Aorta (tissue), 5 donors: ENCODE measurements around the gene GPBP1. TPM values are rescaled to one million over a fixed set of nuclear protein-coding genes. Genes with fewer than 3 reads are reported as not detected.

Experiments
- ATAC-seq: fragments of 200-7000 bp; cut with Tn5 transposase; one replicate; pipeline ENCODE4 v1.9.1; 2022; ENCODE audit warnings: moderate library complexity; ENCODE audit not compliant: low FRiP score
- DNase-seq, 2 donors: peaks; one replicate each; pipeline ENCODE4 v3.0.0-alpha.2; 2020
- H3K27ac ChIP-seq, 2 donors: one replicate each; pipeline ENCODE4 v1.5.1; 2013; ENCODE audit warnings: low read length in 2 of 2, mild to moderate bottlenecking in 2 of 2, moderate library complexity in 2 of 2, control low read depth in 1 of 2, inconsistent platforms in 1 of 2, low read depth in 1 of 2
- H3K27me3 ChIP-seq, 2 donors: one replicate each; pipeline ENCODE4 v1.6.1; 2013; ENCODE audit warnings: control low read depth in 1 of 2, low read length in 1 of 2, mild to moderate bottlenecking in 1 of 2, moderate library complexity in 1 of 2; ENCODE audit not compliant: insufficient read depth in 2 of 2, control insufficient read depth in 1 of 2
- H3K36me3 ChIP-seq, 2 donors: one replicate each; pipeline ENCODE4 v1.6.1; 2013; ENCODE audit warnings: control low read depth in 1 of 2, low read length in 1 of 2, mild to moderate bottlenecking in 1 of 2; ENCODE audit not compliant: insufficient read depth in 2 of 2, control insufficient read depth in 1 of 2
- H3K4me1 ChIP-seq, 2 donors: one replicate each; pipeline ENCODE4 v1.6.1; 2013; ENCODE audit warnings: low read length in 2 of 2, control low read depth in 1 of 2, mild to moderate bottlenecking in 1 of 2, moderate library complexity in 1 of 2; ENCODE audit not compliant: insufficient read depth in 2 of 2, control insufficient read depth in 1 of 2
- H3K4me3 ChIP-seq, 2 donors: one replicate each; pipeline ENCODE4 v1.5.1; 2013; ENCODE audit warnings: low read length in 2 of 2, control low read depth in 1 of 2, mild to moderate bottlenecking in 1 of 2
- H3K9me3 ChIP-seq: one replicate; pipeline ENCODE4 v1.6.1; 2013; ENCODE audit warnings: mild to moderate bottlenecking, low read length; ENCODE audit not compliant: control insufficient read depth
- WGBS, 2 donors: extraction: QIAGEN DNeasy Blood & Tissue Kit; methylation state at CpG; one replicate each; pipeline ENCODE4 v1.1.7; 2013; 5-methylcytosine and 5-hydroxymethylcytosine counted together
- intact Hi-C, 2 donors: fragments of 100-400 bp; cut with DNase I; formaldehyde crosslinking; loops; one replicate each; pipeline versions ENCODE4 v1.14.2 to v1.15.0; 2022
- polyA plus RNA-seq, 2 donors: library from polyadenylated mRNA; stranded (reverse); fragments of 200-250 nt; gene quantifications; one replicate each; pipeline ENCODE4 v1.2.3, GENCODE V29; 2013
- total RNA-seq, 2 donors: library from RNA; stranded (reverse); fragmentation: NEBNext Ultra II Directional; extraction: Animal tissue kit (Norgen Biotek cat#: 25700); gene quantifications; one replicate each; pipeline ENCODE4 v1.2.1, GENCODE V29; 2021
- donor health status: healthy with polysubstance abuse.
- donor health status: Bipolar disorder and iron deficiency.
- donor health status: DM: no; HTN: no; CAD: no.
- donor health status: DM: no; HTN: no; CAD: no.
- donor health status: DM: yes; HTN: yes; CAD: no.

GPBP1 gene
- total and polyA plus RNA-seq, 4 donors, result 35.6 to 79.0 (median 52.7) TPM

GRCh38 chr5:57232293-57233033 lies 58.6 kb downstream of the GPBP1 start:
- Histone ChIP-seq H3K36me3 (no peaks in the 10 kb centered on the region), H3K9me3 (no peaks in the 10 kb centered on the region), H3K4me3 (no peak overlapping the region), H3K27me3 (no peaks in the 10 kb centered on the region), H3K27ac (no peak overlapping the region), H3K4me1 (peaks cover 0 to 2% of the 10 kb centered on the region in 2 donors)
- ATAC-seq, result no peak
- intact Hi-C loops, result no loop called here
- 76 to 80% methylated on average over 6 of the region's 6 CpGs for WGBS, 2 donors
- no peak for DNase-seq

- H3K4me3 ChIP-seq, result no peak overlapping the region
- DNase-seq, result no peak
- ATAC-seq, result no peak
- H3K27me3 ChIP-seq, result no peaks in the 10 kb centered on the region
- intact Hi-C loops, result no loop called here
- WGBS, 2 donors, result 95 to 96% methylated on average over 6 of the region's 6 CpGs
- peaks cover 3 to 5% of the 10 kb centered on the region in 2 donors for H3K36me3 ChIP-seq
- no peak overlapping the region for H3K27ac ChIP-seq
- no peaks in the 10 kb centered on the region for H3K9me3 ChIP-seq
- no peaks in the 10 kb centered on the region for H3K4me1 ChIP-seq
These were observed 69.7 kb downstream of the GPBP1 start for GRCh38 chr5:57243286-57244137.

- Histone ChIP-seq H3K27ac (no peak overlapping the region), H3K4me3 (no peak overlapping the region), H3K9me3 (no peaks in the 10 kb centered on the region), H3K4me1 (no peaks in the 10 kb centered on the region), H3K27me3 (no peaks in the 10 kb centered on the region), H3K36me3 (peaks cover 3 to 5% of the 10 kb centered on the region in 2 donors)
- DNase-seq (no peak), ATAC-seq (no peak)
- intact Hi-C loops, result no loop called here
These were observed 70.5 kb downstream of the GPBP1 start for GRCh38 chr5:57244331-57244730.

GRCh38 chr5:57246426-57246825 lies 72.6 kb downstream of the GPBP1 start:
- intact Hi-C loops, result no loop called here
- WGBS, 2 donors, result 95% methylated on average over 2 of the region's 2 CpGs
- peaks cover 3 to 5% of the 10 kb centered on the region in 2 donors for H3K36me3 ChIP-seq

GRCh38 chr5:57247765-57248164 lies 73.9 kb downstream of the GPBP1 start:
- no peaks in the 10 kb centered on the region for H3K4me1 ChIP-seq
- DNase-seq (no peak), ATAC-seq (no peak)
- H3K36me3 ChIP-seq, result peaks cover 3 to 5% of the 10 kb centered on the region in 2 donors
- intact Hi-C loops, result no loop called here
- H3K4me3 ChIP-seq, result no peak overlapping the region
- no peak overlapping the region for H3K27ac ChIP-seq
- no peaks in the 10 kb centered on the region for H3K27me3 ChIP-seq
- H3K9me3 ChIP-seq, result no peaks in the 10 kb centered on the region
- 89 to 93% methylated on average over 2 of the region's 2 CpGs for WGBS, 2 donors

More at GRCh38 chr5:57246426-57246825, 72.6 kb downstream of the GPBP1 start:
- ATAC-seq (no peak), DNase-seq (no peak)
- Histone ChIP-seq H3K27ac (no peak overlapping the region), H3K4me1 (no peaks in the 10 kb centered on the region), H3K27me3 (no peaks in the 10 kb centered on the region), H3K9me3 (no peaks in the 10 kb centered on the region), H3K4me3 (no peak overlapping the region)

- DNase-seq (no peak), ATAC-seq (no peak)
- Histone ChIP-seq H3K9me3 (no peaks in the 10 kb centered on the region), H3K36me3 (peaks cover 3 to 5% of the 10 kb centered on the region in 2 donors), H3K4me1 (no peaks in the 10 kb centered on the region), H3K4me3 (no peak overlapping the region), H3K27ac (no peak overlapping the region), H3K27me3 (no peaks in the 10 kb centered on the region)
- 86 to 89% methylated on average over 7 to 8 of the region's 8 CpGs for WGBS, 2 donors
- intact Hi-C loops, result no loop called here
These were observed 75.5 kb downstream of the GPBP1 start for GRCh38 chr5:57249265-57249874.

- H3K36me3 ChIP-seq, result peaks cover 2 to 3% of the 10 kb centered on the region in 2 donors
- intact Hi-C loops, result no loop called here
- H3K9me3 ChIP-seq, result no peaks in the 10 kb centered on the region
- no peak for DNase-seq
- no peak overlapping the region for H3K27ac ChIP-seq
- no peak for ATAC-seq
- no peak overlapping the region for H3K4me3 ChIP-seq
- H3K4me1 ChIP-seq, result peaks cover 0 to 6% of the 10 kb centered on the region in 2 donors
- H3K27me3 ChIP-seq, result no peaks in the 10 kb centered on the region
- 70% methylated on average over 4 of the region's 4 CpGs for WGBS, 2 donors
These were observed 84.2 kb downstream of the GPBP1 start for GRCh38 chr5:57258052-57258451.

- Histone ChIP-seq H3K4me1 (peaks cover 0 to 6% of the 10 kb centered on the region in 2 donors), H3K36me3 (peaks cover 2 to 3% of the 10 kb centered on the region in 2 donors), H3K9me3 (no peaks in the 10 kb centered on the region), H3K4me3 (no peak overlapping the region), H3K27ac (no peak overlapping the region), H3K27me3 (no peaks in the 10 kb centered on the region)
- DNase-seq (no peak), ATAC-seq (no peak)
- WGBS, 2 donors, result 39 to 46% methylated on average over 1 of the region's 1 CpG
- intact Hi-C loops, result no loop called here
These were observed 85.1 kb downstream of the GPBP1 start for GRCh38 chr5:57258943-57259342.
